Endodermal cell (in vitro differentiated cells): ENCODE measurements around the gene AMER3. TPM values are rescaled to one million over a fixed set of nuclear protein-coding genes. Genes with fewer than 3 reads are reported as not detected.

Experiments used
- DNase-seq: peaks from one replicate; pipeline ENCODE4 v3.0.0-alpha.2; 2017
- H3K27ac ChIP-seq: 2 replicates; pipeline ENCODE4 v1.5.1; 2013; ENCODE audit warnings: mild to moderate bottlenecking, low read depth, low read length, moderate library complexity
- H3K27me3 ChIP-seq: 2 replicates; pipeline ENCODE4 v1.6.1; 2013; ENCODE audit warnings: mild to moderate bottlenecking, low read length, moderate library complexity; ENCODE audit not compliant: insufficient read depth, control insufficient read depth, poor library complexity, severe bottlenecking
- H3K36me3 ChIP-seq: 2 replicates; pipeline ENCODE4 v1.7.0; 2013; ENCODE audit warnings: mild to moderate bottlenecking, low read length, moderate library complexity; ENCODE audit not compliant: control insufficient read depth, insufficient read depth
- H3K4me1 ChIP-seq: one replicate; pipeline ENCODE4 v1.7.0; 2013; ENCODE audit warnings: low read length; ENCODE audit not compliant: control insufficient read depth, insufficient read depth
- H3K4me3 ChIP-seq: 2 replicates; pipeline ENCODE4 v1.5.1; 2013; ENCODE audit warnings: mild to moderate bottlenecking, low read length, moderate library complexity
- H3K9ac ChIP-seq: 2 replicates; pipeline ENCODE4 v1.6.1; 2013; ENCODE audit warnings: mild to moderate bottlenecking, low read length, moderate library complexity; ENCODE audit not compliant: poor library complexity, severe bottlenecking; ENCODE audit errors: extremely low read depth
- H3K9me3 ChIP-seq: 2 replicates; pipeline ENCODE4 v1.6.1; 2013; ENCODE audit warnings: mild to moderate bottlenecking, low read length, moderate library complexity; ENCODE audit not compliant: control insufficient read depth
- H3K27ac Mint-ChIP-seq: 2 replicates; pipeline ENCODE4 v1.8.0; 2020; ENCODE audit warnings: mixed read lengths
- H3K27me3 Mint-ChIP-seq: 2 replicates; pipeline ENCODE4 v1.8.0; 2021; ENCODE audit warnings: mild to moderate bottlenecking, mixed read lengths; ENCODE audit not compliant: insufficient read depth
- H3K36me3 Mint-ChIP-seq: 2 replicates; pipeline ENCODE4 v1.8.0; 2020; ENCODE audit warnings: low read depth, mixed read lengths
- H3K4me1 Mint-ChIP-seq: 2 replicates; pipeline ENCODE4 v1.8.0; 2020; ENCODE audit warnings: mixed read lengths
- H3K4me3 Mint-ChIP-seq: 2 replicates; pipeline ENCODE4 v1.8.0; 2020; ENCODE audit warnings: mild to moderate bottlenecking, moderate library complexity, mixed read lengths
- H3K9me3 Mint-ChIP-seq: 2 replicates; pipeline ENCODE4 v1.8.0; 2020; ENCODE audit warnings: mild to moderate bottlenecking, mixed read lengths
- WGBS, 2 experiments: methylation state at CpG; one replicate each; pipeline versions ENCODE4 v1.1.5 to v1.1.7; 2013; ENCODE audit warnings: missing lambda C conversion rate in 2 of 2, mixed read lengths in 1 of 2; ENCODE audit not compliant: insufficient coverage in 1 of 2, insufficient read length in 1 of 2; 5-methylcytosine and 5-hydroxymethylcytosine counted together
- total RNA-seq, 2 donors: library from RNA; stranded (reverse); fragmentation: NEBNext Ultra II Directional in 1 of 2; extraction: Animal tissue kit (Norgen Biotek cat#: 25700) in 1 of 2; gene quantifications; 2 replicates in 1 of 2; 3 replicates in 1 of 2; pipeline ENCODE4 v1.2.1, GENCODE V29; 2021
- TF ChIP-seq, protein P1 (sequence below): fragments of 200-600 bp; sonication (generic); conservative IDR thresholded peaks from 2 replicates; pipeline ENCODE4 v1.5.0; 2021; ENCODE audit warnings: antibody characterized with exemption, mild to moderate bottlenecking

Gene AMER3
- total RNA-seq, 2 donors from 2014 or later = 0.91 to 2.3 TPM

DNA sequence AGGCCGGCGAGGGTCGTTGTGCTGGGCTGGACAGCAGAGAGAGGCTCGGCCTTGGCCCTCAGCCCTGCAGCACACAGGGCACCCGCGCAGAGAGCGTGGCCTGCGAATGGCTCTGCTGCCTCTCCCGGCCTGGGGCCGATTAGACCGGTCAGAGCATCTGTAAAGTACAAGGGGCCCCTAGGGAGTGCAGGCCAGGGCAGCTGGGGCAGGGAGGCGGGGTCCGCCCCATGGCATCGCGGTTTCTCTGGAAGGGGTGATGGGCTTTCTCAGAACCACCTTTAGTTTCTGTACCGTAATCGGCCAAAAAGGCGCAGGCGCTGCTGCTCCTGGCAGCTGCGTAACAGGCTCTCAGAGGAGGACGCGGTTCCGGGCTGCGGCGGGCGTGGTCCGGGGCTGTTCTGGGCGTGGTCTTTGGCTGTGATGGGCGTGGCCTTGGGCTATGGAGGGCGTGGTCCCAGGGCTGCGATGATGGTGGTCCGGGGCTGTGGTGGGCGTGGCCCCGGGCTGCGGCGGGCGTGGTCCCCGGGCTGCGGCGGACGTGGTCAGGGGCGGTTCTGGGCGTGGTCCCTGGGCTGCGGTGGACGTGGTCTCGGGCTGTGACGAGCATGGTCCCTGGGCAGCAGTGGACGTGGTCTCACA lies 27.9 kb upstream of the AMER3 start:
- Histone ChIP-seq H3K9ac (peak overlapping the region; percentile 32), H3K9me3 (peaks cover 4% of the 10 kb centered on the region), H3K36me3 (no peaks in the 10 kb centered on the region), H3K27ac (peak overlapping the region; percentile 16), H3K27me3 (peaks cover 8% of the 10 kb centered on the region), H3K4me3 (peak overlapping the region; percentile 75), H3K4me1 (no peaks in the 10 kb centered on the region)
- peak overlapping the region; percentile 67 for H3K4me3 Mint-ChIP-seq
- peaks cover 11% of the 10 kb centered on the region for H3K4me1 Mint-ChIP-seq
- TF ChIP-seq, protein P1, sequence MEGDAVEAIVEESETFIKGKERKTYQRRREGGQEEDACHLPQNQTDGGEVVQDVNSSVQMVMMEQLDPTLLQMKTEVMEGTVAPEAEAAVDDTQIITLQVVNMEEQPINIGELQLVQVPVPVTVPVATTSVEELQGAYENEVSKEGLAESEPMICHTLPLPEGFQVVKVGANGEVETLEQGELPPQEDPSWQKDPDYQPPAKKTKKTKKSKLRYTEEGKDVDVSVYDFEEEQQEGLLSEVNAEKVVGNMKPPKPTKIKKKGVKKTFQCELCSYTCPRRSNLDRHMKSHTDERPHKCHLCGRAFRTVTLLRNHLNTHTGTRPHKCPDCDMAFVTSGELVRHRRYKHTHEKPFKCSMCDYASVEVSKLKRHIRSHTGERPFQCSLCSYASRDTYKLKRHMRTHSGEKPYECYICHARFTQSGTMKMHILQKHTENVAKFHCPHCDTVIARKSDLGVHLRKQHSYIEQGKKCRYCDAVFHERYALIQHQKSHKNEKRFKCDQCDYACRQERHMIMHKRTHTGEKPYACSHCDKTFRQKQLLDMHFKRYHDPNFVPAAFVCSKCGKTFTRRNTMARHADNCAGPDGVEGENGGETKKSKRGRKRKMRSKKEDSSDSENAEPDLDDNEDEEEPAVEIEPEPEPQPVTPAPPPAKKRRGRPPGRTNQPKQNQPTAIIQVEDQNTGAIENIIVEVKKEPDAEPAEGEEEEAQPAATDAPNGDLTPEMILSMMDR = peak; percentile 36
- peak; percentile 99 for DNase-seq
- peaks cover 24% of the 10 kb centered on the region for H3K27me3 Mint-ChIP-seq
- H3K27ac Mint-ChIP-seq = peak overlapping the region; percentile 79
- H3K9me3 Mint-ChIP-seq = peaks cover 5% of the 10 kb centered on the region
- 1 to 2% methylated on average over 17 to 48 of the region's 48 CpGs for WGBS, 2 experiments
- no peaks in the 10 kb centered on the region for H3K36me3 Mint-ChIP-seq

DNA sequence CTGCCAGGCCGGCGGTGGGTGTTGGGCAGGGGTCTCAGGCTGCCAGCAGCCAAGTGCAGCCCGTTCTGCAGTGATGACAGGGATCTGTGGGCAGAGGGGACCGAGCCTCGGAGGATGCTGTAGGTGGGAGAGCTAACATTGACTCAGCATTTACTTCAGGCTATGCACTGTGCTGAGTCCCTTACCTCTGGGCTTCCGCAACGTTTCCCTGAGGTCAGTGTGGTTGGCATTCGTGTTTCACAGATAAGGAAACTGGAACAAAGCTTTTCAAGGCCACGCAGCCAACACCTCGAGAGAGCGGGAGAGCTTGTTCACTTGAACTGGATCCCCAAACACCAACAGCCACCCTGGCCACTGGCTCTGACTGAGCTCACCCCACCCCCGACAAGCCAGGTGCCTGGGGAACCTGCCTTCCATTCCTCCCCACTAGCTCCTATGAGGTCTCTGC lies 27.3 kb upstream of the AMER3 start:
- 19 to 43% methylated on average over 6 to 12 of the region's 12 CpGs for WGBS, 2 experiments
- DNase-seq = no peak
- Histone ChIP-seq H3K9me3 (no peaks in the 10 kb centered on the region), H3K9ac (no peak overlapping the region), H3K27ac (no peak overlapping the region), H3K4me1 (no peaks in the 10 kb centered on the region), H3K27me3 (peaks cover 8% of the 10 kb centered on the region), H3K36me3 (no peaks in the 10 kb centered on the region), H3K4me3 (peak overlapping the region; percentile 75)
- Mint-ChIP-seq H3K27me3 (peaks cover 20% of the 10 kb centered on the region), H3K36me3 (no peaks in the 10 kb centered on the region), H3K27ac (no peak overlapping the region), H3K9me3 (no peaks in the 10 kb centered on the region), H3K4me1 (peaks cover 11% of the 10 kb centered on the region), H3K4me3 (peak overlapping the region; percentile 67)
- TF ChIP-seq, protein P1 = no peak

DNA sequence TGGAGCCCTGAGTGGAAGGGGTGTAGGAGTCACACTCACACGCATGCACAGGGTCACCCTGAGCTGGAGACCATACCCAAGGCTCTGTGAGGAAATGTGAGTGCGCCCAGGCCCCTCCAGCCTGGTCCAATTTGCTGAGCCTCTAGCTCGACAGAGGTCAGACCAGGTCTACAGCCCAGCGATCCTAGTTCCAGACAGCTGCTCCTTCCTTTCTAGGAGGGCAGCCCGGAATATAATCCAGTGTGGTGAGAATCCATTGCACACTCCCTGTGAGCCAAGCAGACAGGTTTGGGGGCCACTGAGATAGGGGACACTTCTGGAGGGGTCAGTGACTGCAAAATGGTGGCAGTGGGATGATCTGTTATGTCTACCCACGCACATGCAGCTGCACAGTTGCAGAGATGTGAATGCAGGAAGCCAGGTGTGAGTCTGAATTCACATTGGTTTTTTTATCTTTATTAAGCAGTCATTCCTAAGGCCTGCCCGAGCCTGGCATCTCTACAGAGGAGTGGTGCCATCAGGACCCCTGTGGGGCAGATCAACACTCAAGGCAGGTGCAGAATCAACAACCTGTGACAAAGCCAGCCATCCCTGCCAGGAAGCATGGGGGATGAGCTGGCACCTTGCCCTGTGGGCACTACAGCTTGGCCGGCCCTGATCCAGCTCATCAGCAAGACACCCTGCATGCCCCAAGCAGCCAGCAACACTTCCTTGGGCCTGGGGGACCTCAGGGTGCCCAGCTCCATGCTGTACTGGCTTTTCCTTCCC lies 26.6 kb upstream of the AMER3 start, which contains the start of gene GPR148:
Gene GPR148 (plus strand): TSS at position 522 of the 768 bp plus-strand sequence. CDS start 82 bp downstream, at position 604.
- H3K9ac ChIP-seq = no peak within 1 kb of the TSS
- TF ChIP-seq, protein P1 = no peak
- no peaks in the 10 kb centered on the region for H3K9me3 ChIP-seq
- no peak within 1 kb of the TSS for H3K27ac ChIP-seq
- peak; percentile 49 for DNase-seq
- H3K27me3 Mint-ChIP-seq = peaks cover 20% of the 10 kb centered on the region
- H3K36me3 Mint-ChIP-seq = no peaks in the 10 kb centered on the region
- WGBS, 2 experiments = 92 to 100% methylated on average over 4 to 8 of the region's 8 CpGs
- H3K9me3 Mint-ChIP-seq = no peaks in the 10 kb centered on the region
- no peaks in the 10 kb centered on the region for H3K36me3 ChIP-seq
- peaks cover 8% of the 10 kb centered on the region for H3K27me3 ChIP-seq
- peak within 1 kb of the TSS; percentile 67 for H3K4me3 Mint-ChIP-seq
- H3K4me3 ChIP-seq = peak within 1 kb of the TSS; percentile 75
- H3K4me1 ChIP-seq = no peaks in the 10 kb centered on the region
- H3K27ac Mint-ChIP-seq = no peak within 1 kb of the TSS
- H3K4me1 Mint-ChIP-seq = peaks cover 11% of the 10 kb centered on the region
